Measurements from ENCODE around the gene METTL17.

DNA sequence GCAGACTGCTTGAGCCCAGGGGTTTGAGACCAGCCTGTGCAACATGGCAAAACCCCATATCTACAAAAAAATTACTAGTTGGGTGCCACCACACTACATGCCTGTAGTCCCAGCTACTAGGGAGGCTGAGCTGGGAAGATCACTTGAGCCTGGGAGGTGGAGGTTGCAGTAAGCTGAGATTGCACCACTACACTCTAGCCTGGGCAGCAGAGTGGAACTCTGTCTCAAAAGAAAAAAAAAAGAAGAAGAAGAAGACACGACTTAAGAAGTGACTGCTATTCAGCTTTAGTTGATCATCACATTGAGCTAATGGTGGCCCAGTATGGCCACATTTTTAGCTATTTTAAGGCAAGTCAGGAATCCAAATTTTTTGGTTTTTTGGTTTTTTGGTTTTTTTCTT, 8.9 kb upstream of the METTL17 start:
- no peak for TF ChIP-seq EP300 (conservative IDR thresholded peaks at IDR 0.05; ENCODE audit: poor library complexity, severe bottlenecking)
- no peak for TF ChIP-seq MXI1 (conservative IDR thresholded peaks at IDR 0.05; ENCODE audit: poor library complexity, severe bottlenecking)
- TF ChIP-seq EZH2 (IDR thresholded peaks at IDR 0.05; ENCODE audit: borderline replicate concordance, insufficient read depth, low read length, poor library complexity, severe bottlenecking) = no peak

Measured in neural cell (in vitro differentiated cells).